PFSK-1 (cell line): ENCODE measurements around the gene NT5C3B.

Experiments used
- FOXP2 ChIP-seq: optimal IDR thresholded peaks from 2 replicates; pipeline ENCODE3; 2011; ENCODE audit warnings: borderline replicate concordance, control low read depth, inconsistent platforms; ENCODE audit not compliant: insufficient read depth; ENCODE audit errors: extremely low read length, extremely low read depth
- POLR2AphosphoS5 ChIP-seq: IDR thresholded peaks from 2 replicates; pipeline ENCODE4 v1.6.1; 2012; ENCODE audit warnings: low read depth, mild to moderate bottlenecking, control low read depth, low read length, moderate library complexity
- SIN3A ChIP-seq: IDR thresholded peaks from 2 replicates; pipeline ENCODE4 v1.6.1; 2012; ENCODE audit warnings: mild to moderate bottlenecking, low read length, moderate library complexity, borderline replicate concordance; ENCODE audit not compliant: insufficient read depth
- TAF1 ChIP-seq: IDR thresholded peaks from 2 replicates; pipeline ENCODE4 v1.6.1; 2012; ENCODE audit warnings: low read length, control low read depth, borderline replicate concordance; ENCODE audit not compliant: insufficient read depth
- TF ChIP-seq, protein P1 (sequence below), 2 experiments: IDR thresholded peaks; 2 replicates each; pipeline versions ENCODE4 v1.6.1 to v1.8.0; 2011 to 2012; ENCODE audit warnings: low read depth in 2 of 2, low read length in 2 of 2, control low read depth in 1 of 2, inconsistent platforms in 1 of 2, mild to moderate bottlenecking in 1 of 2, moderate library complexity in 1 of 2; ENCODE audit not compliant: insufficient read depth in 1 of 2

DNA sequence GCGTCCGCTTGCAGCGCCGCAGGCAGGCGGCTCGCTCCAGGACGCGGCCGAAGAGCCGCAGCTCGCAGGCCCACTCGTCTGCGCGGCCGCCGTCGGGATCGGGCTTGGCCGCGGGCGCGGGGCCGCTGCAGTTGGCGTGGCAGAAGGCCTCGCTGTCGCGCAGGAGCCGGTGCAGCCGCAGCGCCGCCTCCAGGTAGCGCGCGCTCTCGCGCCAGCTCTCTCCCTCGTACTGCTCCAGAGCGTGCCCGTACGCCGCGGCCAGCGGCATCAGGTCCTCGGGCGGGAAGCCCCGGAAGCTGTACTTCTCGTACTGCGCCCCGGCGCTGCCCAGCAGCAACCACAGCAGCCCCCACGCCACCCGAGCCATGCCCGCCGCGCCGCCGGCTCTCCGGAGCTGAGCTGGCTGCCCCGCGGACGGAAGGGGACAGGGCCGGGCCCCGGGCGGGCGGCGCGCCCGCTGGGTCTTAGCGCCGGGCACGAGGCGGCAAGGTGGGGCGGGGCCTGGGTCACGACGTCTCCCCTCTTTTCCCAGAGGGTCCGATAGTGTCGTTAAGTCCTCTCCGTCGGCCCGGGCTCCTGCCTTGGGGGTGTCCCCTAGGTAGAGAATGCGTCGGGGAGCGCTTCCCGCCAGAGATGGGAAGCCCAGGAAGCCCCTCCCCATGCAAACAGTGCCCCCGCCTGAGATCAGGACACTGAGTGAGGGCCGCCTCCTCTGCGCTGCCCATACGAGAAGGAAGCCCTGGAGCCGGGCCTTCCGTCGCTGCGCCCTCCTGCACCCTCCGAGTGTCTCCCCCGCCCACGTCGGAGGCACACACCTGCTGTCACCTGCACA lies 24.3 kb downstream of the NT5C3B start, which contains the start of gene P3H4:
- TF ChIP-seq, protein P1, sequence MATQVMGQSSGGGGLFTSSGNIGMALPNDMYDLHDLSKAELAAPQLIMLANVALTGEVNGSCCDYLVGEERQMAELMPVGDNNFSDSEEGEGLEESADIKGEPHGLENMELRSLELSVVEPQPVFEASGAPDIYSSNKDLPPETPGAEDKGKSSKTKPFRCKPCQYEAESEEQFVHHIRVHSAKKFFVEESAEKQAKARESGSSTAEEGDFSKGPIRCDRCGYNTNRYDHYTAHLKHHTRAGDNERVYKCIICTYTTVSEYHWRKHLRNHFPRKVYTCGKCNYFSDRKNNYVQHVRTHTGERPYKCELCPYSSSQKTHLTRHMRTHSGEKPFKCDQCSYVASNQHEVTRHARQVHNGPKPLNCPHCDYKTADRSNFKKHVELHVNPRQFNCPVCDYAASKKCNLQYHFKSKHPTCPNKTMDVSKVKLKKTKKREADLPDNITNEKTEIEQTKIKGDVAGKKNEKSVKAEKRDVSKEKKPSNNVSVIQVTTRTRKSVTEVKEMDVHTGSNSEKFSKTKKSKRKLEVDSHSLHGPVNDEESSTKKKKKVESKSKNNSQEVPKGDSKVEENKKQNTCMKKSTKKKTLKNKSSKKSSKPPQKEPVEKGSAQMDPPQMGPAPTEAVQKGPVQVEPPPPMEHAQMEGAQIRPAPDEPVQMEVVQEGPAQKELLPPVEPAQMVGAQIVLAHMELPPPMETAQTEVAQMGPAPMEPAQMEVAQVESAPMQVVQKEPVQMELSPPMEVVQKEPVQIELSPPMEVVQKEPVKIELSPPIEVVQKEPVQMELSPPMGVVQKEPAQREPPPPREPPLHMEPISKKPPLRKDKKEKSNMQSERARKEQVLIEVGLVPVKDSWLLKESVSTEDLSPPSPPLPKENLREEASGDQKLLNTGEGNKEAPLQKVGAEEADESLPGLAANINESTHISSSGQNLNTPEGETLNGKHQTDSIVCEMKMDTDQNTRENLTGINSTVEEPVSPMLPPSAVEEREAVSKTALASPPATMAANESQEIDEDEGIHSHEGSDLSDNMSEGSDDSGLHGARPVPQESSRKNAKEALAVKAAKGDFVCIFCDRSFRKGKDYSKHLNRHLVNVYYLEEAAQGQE (IDR thresholded peaks at IDR 0.05; ENCODE audit: insufficient read depth in 1 of 2, low read depth in 2 of 2, low read length in 2 of 2): 0 out of 4 replicates have a peak, but pooled peaks of 1 of the 2 experiments have one; percentile 21
- TF ChIP-seq TAF1 (no peak), POLR2AphosphoS5 (peak; percentile 76), SIN3A (no peak), FOXP2 (peak; percentile 7)
